HEK293 (cell line): ENCODE measurements around the gene TIMM44.

Experiments
- CTCF ChIA-PET: fragments of 350-600 bp; formaldehyde crosslinking; extraction: SDS; loops from one replicate; lab custom pipeline; 2021; ENCODE audit warnings: antibody characterized with exemption; lab: Yijun Ruan, JAX
- POLR2A ChIA-PET: fragments of 300-600 bp; formaldehyde crosslinking; extraction: SDS; loops from one replicate; lab custom pipeline; 2020; ENCODE audit warnings: antibody characterized with exemption, inconsistent platforms; lab: Yijun Ruan, JAX
- H3K27ac ChIP-seq: fragments of 200-500 bp; sonication (Bioruptor generic); 2 replicates; pipeline ENCODE4 v1.5.1; 2014; ENCODE audit warnings: low read depth, low read length, control low read depth, inconsistent platforms; ENCODE audit errors: extremely low read depth
- H3K36me3 ChIP-seq, 2 experiments: fragments of 200-500 bp in 1 of 2; sonication (Bioruptor generic) in 1 of 2; 1 replicate in 1 of 2; 2 replicates in 1 of 2; pipeline ENCODE4 v1.5.1; 2014 to 2017; ENCODE audit warnings: inconsistent platforms in 2 of 2, low read length in 2 of 2; ENCODE audit not compliant: control insufficient read depth in 2 of 2, insufficient read depth in 1 of 2
- H3K4me1 ChIP-seq: fragments of 200-500 bp; sonication (Bioruptor generic); 2 replicates; pipeline ENCODE4 v1.5.1; 2014; ENCODE audit warnings: mild to moderate bottlenecking, low read length, inconsistent platforms; ENCODE audit not compliant: control insufficient read depth, insufficient read depth
- H3K4me3 ChIP-seq: 2 replicates; pipeline ENCODE4 v1.5.1; 2011; ENCODE audit warnings: low read depth, mild to moderate bottlenecking, control low read depth, low read length, moderate library complexity
- H3K9me3 ChIP-seq: fragments of 200-500 bp; sonication (Bioruptor generic); 2 replicates; pipeline ENCODE4 v1.5.1; 2014; ENCODE audit warnings: low read depth, low read length, inconsistent platforms; ENCODE audit not compliant: control insufficient read depth, insufficient read depth
- GLIS1 ChIP-seq: fragments of 450-650 bp; formaldehyde crosslinking; IDR thresholded peaks from 2 replicates; pipeline ENCODE4 v1.5.1; 2016; ENCODE audit warnings: missing biosample characterization, missing genetic modification characterization
- GLIS2 ChIP-seq: fragments of 450-650 bp; formaldehyde crosslinking; IDR thresholded peaks from 2 replicates; pipeline ENCODE4 v1.5.1; 2016; ENCODE audit warnings: missing biosample characterization, missing genetic modification characterization
- KLF16 ChIP-seq: fragments of 450-650 bp; formaldehyde crosslinking; IDR thresholded peaks from 2 replicates; pipeline ENCODE4 v1.5.1; 2017; ENCODE audit warnings: missing biosample characterization, missing genetic modification characterization
- KLF9 ChIP-seq: fragments of 450-650 bp; formaldehyde crosslinking; IDR thresholded peaks from 2 replicates; pipeline ENCODE4 v1.5.1; 2016; ENCODE audit warnings: missing biosample characterization, missing genetic modification characterization, low read depth
- MEIS1 ChIP-seq: sonication (generic); formaldehyde crosslinking; IDR thresholded peaks from 2 replicates; pipeline ENCODE4 v1.8.1; 2022; ENCODE audit warnings: missing genetic modification reagents, mild to moderate bottlenecking, borderline replicate concordance
- SP2 ChIP-seq: fragments of 450-650 bp; formaldehyde crosslinking; IDR thresholded peaks from 2 replicates; pipeline ENCODE4 v1.5.1; 2016; ENCODE audit warnings: missing biosample characterization, missing genetic modification characterization
- SP7 ChIP-seq: fragments of 450-650 bp; formaldehyde crosslinking; IDR thresholded peaks from 2 replicates; pipeline ENCODE4 v1.5.1; 2016; ENCODE audit warnings: missing biosample characterization, missing genetic modification characterization
- ZBTB48 ChIP-seq: fragments of 450-650 bp; formaldehyde crosslinking; IDR thresholded peaks from 2 replicates; pipeline ENCODE4 v1.5.1; 2016; ENCODE audit warnings: missing biosample characterization, missing genetic modification characterization
- ZBTB7A ChIP-seq: fragments of 450-650 bp; formaldehyde crosslinking; IDR thresholded peaks from 2 replicates; pipeline ENCODE4 v1.5.1; 2016; ENCODE audit warnings: low read depth, missing biosample characterization, missing genetic modification characterization
- ZIC2 ChIP-seq: fragments of 450-650 bp; formaldehyde crosslinking; IDR thresholded peaks from 2 replicates; pipeline ENCODE4 v1.5.1; 2016; ENCODE audit warnings: missing biosample characterization, missing genetic modification characterization
- ZNF10 ChIP-seq: fragments of 450-650 bp; formaldehyde crosslinking; IDR thresholded peaks from 2 replicates; pipeline ENCODE4 v1.5.1; 2017; ENCODE audit warnings: missing biosample characterization, missing genetic modification characterization
- ZNF138 ChIP-seq: fragments of 450-650 bp; formaldehyde crosslinking; IDR thresholded peaks from 2 replicates; pipeline ENCODE4 v1.5.1; 2016; ENCODE audit warnings: missing biosample characterization, missing genetic modification characterization, borderline replicate concordance
- ZNF140 ChIP-seq: fragments of 450-650 bp; formaldehyde crosslinking; IDR thresholded peaks from 2 replicates; pipeline ENCODE4 v1.5.1; 2016; ENCODE audit warnings: missing biosample characterization, missing genetic modification characterization
- ZNF146 ChIP-seq: fragments of 450-650 bp; formaldehyde crosslinking; IDR thresholded peaks from 2 replicates; pipeline ENCODE4 v1.5.1; 2016; ENCODE audit warnings: missing biosample characterization, missing genetic modification characterization
- ZNF175 ChIP-seq: fragments of 450-650 bp; formaldehyde crosslinking; IDR thresholded peaks from 2 replicates; pipeline ENCODE4 v1.5.1; 2016; ENCODE audit warnings: missing biosample characterization, missing genetic modification characterization
- ZNF423 ChIP-seq: fragments of 450-650 bp; formaldehyde crosslinking; IDR thresholded peaks from 2 replicates; pipeline ENCODE4 v1.5.1; 2016; ENCODE audit warnings: missing biosample characterization, missing genetic modification characterization
- ZNF529 ChIP-seq: fragments of 450-650 bp; formaldehyde crosslinking; IDR thresholded peaks from 2 replicates; pipeline ENCODE4 v1.5.1; 2017; ENCODE audit warnings: missing genetic modification characterization, missing biosample characterization; ENCODE audit not compliant: insufficient replicate concordance
- ZNF629 ChIP-seq: fragments of 450-650 bp; formaldehyde crosslinking; IDR thresholded peaks from 2 replicates; pipeline ENCODE4 v1.5.1; 2017; ENCODE audit warnings: missing biosample characterization, missing genetic modification characterization
- ZNF692 ChIP-seq: fragments of 450-650 bp; formaldehyde crosslinking; IDR thresholded peaks from 2 replicates; pipeline ENCODE4 v1.5.1; 2016; ENCODE audit warnings: missing biosample characterization, missing genetic modification characterization
- ZNF76 ChIP-seq: fragments of 450-650 bp; formaldehyde crosslinking; IDR thresholded peaks from 2 replicates; pipeline ENCODE4; 2016; ENCODE audit warnings: low read depth, missing biosample characterization, missing genetic modification characterization, borderline replicate concordance
- ZNF792 ChIP-seq: fragments of 450-650 bp; formaldehyde crosslinking; IDR thresholded peaks from 2 replicates; pipeline ENCODE4 v1.5.1; 2016; ENCODE audit warnings: missing biosample characterization, missing genetic modification characterization
- TF ChIP-seq, protein P1 (sequence below): fragments of 450-650 bp; formaldehyde crosslinking; IDR thresholded peaks from 2 replicates; pipeline ENCODE4 v1.5.1; 2016; ENCODE audit warnings: missing biosample characterization, missing genetic modification characterization
- TF ChIP-seq, protein P2 (sequence below): fragments of 450-650 bp; formaldehyde crosslinking; IDR thresholded peaks from 2 replicates; pipeline ENCODE4 v1.5.1; 2016; ENCODE audit warnings: missing biosample characterization, missing genetic modification characterization
- TF ChIP-seq, protein P3 (sequence below): fragments of 450-650 bp; formaldehyde crosslinking; IDR thresholded peaks from 2 replicates; pipeline ENCODE4 v1.5.1; 2016; ENCODE audit warnings: missing biosample characterization, missing genetic modification characterization

Gene TIMM44

GRCh38 chr19:7904074-7905020 is 39.1 kb downstream of the TIMM44 start (continued):
- peak; percentile 35; the same call in 1 of the 2 replicates for TF ChIP-seq KLF16 (tag by site-specific recombination)
- no peak for TF ChIP-seq ZNF146
- TF ChIP-seq GLIS1 (tag by site-specific recombination): peak; percentile 95
- TF ChIP-seq SP2 (tag by site-specific recombination): peak; percentile 9; the same call in 1 of the 2 replicates
- TF ChIP-seq ZNF629 (tag by site-specific recombination): peak; percentile 63; the same call in 1 of the 2 replicates
- TF ChIP-seq ZNF76 (tag by site-specific recombination): 0 out of 2 replicates have a peak, but pooled peaks have one; percentile 36
- TF ChIP-seq ZNF423 (tag by site-specific recombination): peak; percentile 88
- no peak for TF ChIP-seq ZNF175 (tag by site-specific recombination)
- no peak for TF ChIP-seq ZBTB48 (tag by site-specific recombination)
- TF ChIP-seq, protein P1, sequence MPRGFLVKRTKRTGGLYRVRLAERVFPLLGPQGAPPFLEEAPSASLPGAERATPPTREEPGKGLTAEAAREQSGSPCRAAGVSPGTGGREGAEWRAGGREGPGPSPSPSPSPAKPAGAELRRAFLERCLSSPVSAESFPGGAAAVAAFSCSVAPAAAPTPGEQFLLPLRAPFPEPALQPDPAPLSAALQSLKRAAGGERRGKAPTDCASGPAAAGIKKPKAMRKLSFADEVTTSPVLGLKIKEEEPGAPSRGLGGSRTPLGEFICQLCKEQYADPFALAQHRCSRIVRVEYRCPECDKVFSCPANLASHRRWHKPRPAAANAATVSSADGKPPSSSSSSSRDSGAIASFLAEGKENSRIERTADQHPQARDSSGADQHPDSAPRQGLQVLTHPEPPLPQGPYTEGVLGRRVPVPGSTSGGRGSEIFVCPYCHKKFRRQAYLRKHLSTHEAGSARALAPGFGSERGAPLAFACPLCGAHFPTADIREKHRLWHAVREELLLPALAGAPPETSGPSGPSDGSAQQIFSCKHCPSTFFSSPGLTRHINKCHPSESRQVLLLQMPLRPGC (tag by site-specific recombination): no peak
- peak; percentile 77 for TF ChIP-seq ZIC2
- TF ChIP-seq MEIS1: no peak
- peak; percentile 24; the same call in 1 of the 2 replicates for TF ChIP-seq SP7 (tag by site-specific recombination)
- peak; percentile 86 for TF ChIP-seq KLF9
- TF ChIP-seq, protein P2, sequence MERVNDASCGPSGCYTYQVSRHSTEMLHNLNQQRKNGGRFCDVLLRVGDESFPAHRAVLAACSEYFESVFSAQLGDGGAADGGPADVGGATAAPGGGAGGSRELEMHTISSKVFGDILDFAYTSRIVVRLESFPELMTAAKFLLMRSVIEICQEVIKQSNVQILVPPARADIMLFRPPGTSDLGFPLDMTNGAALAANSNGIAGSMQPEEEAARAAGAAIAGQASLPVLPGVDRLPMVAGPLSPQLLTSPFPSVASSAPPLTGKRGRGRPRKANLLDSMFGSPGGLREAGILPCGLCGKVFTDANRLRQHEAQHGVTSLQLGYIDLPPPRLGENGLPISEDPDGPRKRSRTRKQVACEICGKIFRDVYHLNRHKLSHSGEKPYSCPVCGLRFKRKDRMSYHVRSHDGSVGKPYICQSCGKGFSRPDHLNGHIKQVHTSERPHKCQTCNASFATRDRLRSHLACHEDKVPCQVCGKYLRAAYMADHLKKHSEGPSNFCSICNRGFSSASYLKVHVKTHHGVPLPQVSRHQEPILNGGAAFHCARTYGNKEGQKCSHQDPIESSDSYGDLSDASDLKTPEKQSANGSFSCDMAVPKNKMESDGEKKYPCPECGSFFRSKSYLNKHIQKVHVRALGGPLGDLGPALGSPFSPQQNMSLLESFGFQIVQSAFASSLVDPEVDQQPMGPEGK (tag by site-specific recombination): peak; percentile 84
- no peak for TF ChIP-seq ZNF529
- peak; percentile 85; the same call in 1 of the 2 replicates for TF ChIP-seq GLIS2 (tag by site-specific recombination)

- peak within 1 kb of the TSS; percentile 90 for H3K4me3 ChIP-seq
- CTCF ChIA-PET: interaction anchor here (0.6 to 1.5 kb wide), 14 partner anchors 12 to 376 kb away, joined by 3 to 12 read pairs (median 3); partner anchors contain the start of gene SNAPC2
- TF ChIP-seq ZBTB7A (tag by site-specific recombination): no peak
- no peak for TF ChIP-seq ZNF138 (tag by site-specific recombination)
- 0 out of 2 replicates have a peak, but pooled peaks have one; percentile 31 for TF ChIP-seq ZNF629 (tag by site-specific recombination)
- no peak for TF ChIP-seq ZNF10 (tag by site-specific recombination)
- no peak for TF ChIP-seq ZNF792 (tag by site-specific recombination)
- TF ChIP-seq ZNF692: peak; percentile 59
- TF ChIP-seq, protein P3, sequence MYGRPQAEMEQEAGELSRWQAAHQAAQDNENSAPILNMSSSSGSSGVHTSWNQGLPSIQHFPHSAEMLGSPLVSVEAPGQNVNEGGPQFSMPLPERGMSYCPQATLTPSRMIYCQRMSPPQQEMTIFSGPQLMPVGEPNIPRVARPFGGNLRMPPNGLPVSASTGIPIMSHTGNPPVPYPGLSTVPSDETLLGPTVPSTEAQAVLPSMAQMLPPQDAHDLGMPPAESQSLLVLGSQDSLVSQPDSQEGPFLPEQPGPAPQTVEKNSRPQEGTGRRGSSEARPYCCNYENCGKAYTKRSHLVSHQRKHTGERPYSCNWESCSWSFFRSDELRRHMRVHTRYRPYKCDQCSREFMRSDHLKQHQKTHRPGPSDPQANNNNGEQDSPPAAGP (tag by site-specific recombination): peak; percentile 73; the same call in 1 of the 2 replicates
- no peak for TF ChIP-seq ZNF140 (tag by site-specific recombination)
These were observed 40.0 kb downstream of the TIMM44 start, which contains the start of gene MAP2K7 for GRCh38 chr19:7903244-7904073. Gene MAP2K7, plus strand, starts transcription at chr19:7903877. Its CDS starts 68 bp downstream, at chr19:7903945.

More at GRCh38 chr19:7903244-7904073, 40.0 kb downstream of the TIMM44 start, which contains the start of gene MAP2K7:
- H3K36me3 ChIP-seq: peaks cover 0 to 40% of the 10 kb centered on the region in 2 experiments; a peak in 1 of 3 replicates
- H3K4me1 ChIP-seq: peaks cover 5% of the 10 kb centered on the region; the same call in 1 of the 2 replicates
- POLR2A ChIA-PET: interaction anchor here (0.6 to 1.9 kb wide), 20 partner anchors 9 to 324 kb away, joined by 3 to 25 read pairs (median 6); partner anchors contain the start of genes LRRC8E, PRR36, SNAPC2 and TGFBR3L
- no peaks in the 10 kb centered on the region for H3K9me3 ChIP-seq
- H3K27ac ChIP-seq: peak within 1 kb of the TSS; percentile 80
